HL-60 (cell line): ENCODE results near the gene MED16.

Source experiments
- CTCF ChIP-seq: IDR thresholded peaks from one replicate; pipeline ENCODE4 v1.5.1; 2011; ENCODE audit warnings: low read length, control low read depth, inconsistent platforms; ENCODE audit not compliant: insufficient read depth
- GABPA ChIP-seq: IDR thresholded peaks from 2 replicates; pipeline ENCODE4 v1.6.1; 2012; ENCODE audit warnings: low read depth
- POLR2AphosphoS5 ChIP-seq: IDR thresholded peaks from 2 replicates; pipeline ENCODE4 v1.6.1; 2012; ENCODE audit warnings: low read depth
- REST ChIP-seq: IDR thresholded peaks from 2 replicates; pipeline ENCODE4 v1.6.1; 2012; ENCODE audit warnings: low read depth; ENCODE audit not compliant: insufficient replicate concordance
- SPI1 ChIP-seq: IDR thresholded peaks from 2 replicates; pipeline ENCODE4 v1.6.1; 2012; ENCODE audit warnings: low read depth, mild to moderate bottlenecking, borderline replicate concordance

GRCh38 chr19:931860-932647 is 39.1 kb upstream of the MED16 start:
- TF ChIP-seq CTCF = no peak
- TF ChIP-seq GABPA = no peak
- no peak for TF ChIP-seq POLR2AphosphoS5
- TF ChIP-seq REST = no peak
- TF ChIP-seq SPI1 = no peak
